ENCODE data around the gene PTX4. TPM values are rescaled to one million over a fixed set of nuclear protein-coding genes. Genes with fewer than 3 reads are reported as not detected.

Gene PTX4
- total and polyA plus RNA-seq, 3 experiments from 2014 or later = not detected

GRCh38 chr16:1494711-1495110 lies 6.0 kb upstream of the PTX4 start:
- Histone ChIP-seq H3K27me3 (ENCODE audit: insufficient read depth, low read length, poor library complexity, severe bottlenecking) (no peaks in the 10 kb centered on the region), H3K36me3 (ENCODE audit: insufficient read depth, low read length) (no peaks in the 10 kb centered on the region), H3K4me1 (ENCODE audit: insufficient read depth, low read length) (peaks cover 15% of the 10 kb centered on the region), H3K27ac (ENCODE audit: low read depth, low read length) (no peak overlapping the region), H3K4me3 (ENCODE audit: low read length) (no peak overlapping the region), H3K9me3 (ENCODE audit: low read length) (no peaks in the 10 kb centered on the region)
- H3K27ac Mint-ChIP-seq = peak overlapping the region in 1 of 8 donors; percentile 17
- H3K4me3 Mint-ChIP-seq = peak overlapping the region; percentile 20 to 97 (median 92)
- ChIA-PET POLR2A (no interaction called here), CTCF (no interaction called here)
- no peak for DNase-seq
- H3K36me3 Mint-ChIP-seq = peaks cover 0 to 33% (median 0%) of the 10 kb centered on the region in 3 donors
- no peaks in the 10 kb centered on the region for H3K9me3 Mint-ChIP-seq
- H3K4me1 Mint-ChIP-seq = peaks cover 9 to 17% (median 11%) of the 10 kb centered on the region in 3 donors
- no peaks in the 10 kb centered on the region for H3K27me3 Mint-ChIP-seq

- no peaks in the 10 kb centered on the region for H3K27me3 ChIP-seq (ENCODE audit: insufficient read depth, low read length, poor library complexity, severe bottlenecking)
- H3K4me1 Mint-ChIP-seq = peaks cover 9 to 17% (median 11%) of the 10 kb centered on the region in 3 donors
- peaks cover 15% of the 10 kb centered on the region for H3K4me1 ChIP-seq (ENCODE audit: insufficient read depth, low read length)
- ChIA-PET CTCF (no interaction called here), POLR2A (interaction anchor here (1.1 to 2.1 kb wide), 3 partner anchors 39 to 212 kb away, joined by 3 to 6 read pairs (median 3); partner anchors contain the start of genes MAPK8IP3 and TMEM204)
- H3K4me3 ChIP-seq (ENCODE audit: low read length) = peak overlapping the region; percentile 51
- peaks cover 0 to 32% (median 0%) of the 10 kb centered on the region in 3 donors for H3K36me3 Mint-ChIP-seq
- no peaks in the 10 kb centered on the region for H3K9me3 ChIP-seq (ENCODE audit: low read length)
- H3K27me3 Mint-ChIP-seq = no peaks in the 10 kb centered on the region
- no peaks in the 10 kb centered on the region for H3K36me3 ChIP-seq (ENCODE audit: insufficient read depth, low read length)
- peak overlapping the region; percentile 86 to 97 (median 92) for H3K4me3 Mint-ChIP-seq
- DNase-seq = no peak
- peak overlapping the region in 5 of 8 donors; percentile 23 to 61 (median 45) for H3K27ac Mint-ChIP-seq
- H3K9me3 Mint-ChIP-seq = no peaks in the 10 kb centered on the region
- peak overlapping the region; percentile 83 for H3K27ac ChIP-seq (ENCODE audit: low read depth, low read length)
These were observed 5.4 kb upstream of the PTX4 start for GRCh38 chr16:1494129-1494640.

- ChIA-PET POLR2A (interaction anchor here (1.1 to 2.1 kb wide), 3 partner anchors 40 to 212 kb away, joined by 3 to 6 read pairs (median 3); partner anchors contain the start of genes MAPK8IP3 and TMEM204), CTCF (no interaction called here)
- H3K27ac Mint-ChIP-seq = peak overlapping the region in 7 of 8 donors; percentile 23 to 91 (median 63)
- H3K4me3 Mint-ChIP-seq = peak overlapping the region; percentile 86 to 97 (median 92)
- H3K27me3 Mint-ChIP-seq = no peaks in the 10 kb centered on the region
- Histone ChIP-seq H3K4me3 (ENCODE audit: low read length) (peak overlapping the region; percentile 51), H3K4me1 (ENCODE audit: insufficient read depth, low read length) (peaks cover 15% of the 10 kb centered on the region), H3K9me3 (ENCODE audit: low read length) (no peaks in the 10 kb centered on the region), H3K36me3 (ENCODE audit: insufficient read depth, low read length) (no peaks in the 10 kb centered on the region), H3K27ac (ENCODE audit: low read depth, low read length) (peak overlapping the region; percentile 83), H3K27me3 (ENCODE audit: insufficient read depth, low read length, poor library complexity, severe bottlenecking) (no peaks in the 10 kb centered on the region)
- DNase-seq = no peak
- peaks cover 9 to 17% (median 11%) of the 10 kb centered on the region in 3 donors for H3K4me1 Mint-ChIP-seq
- no peaks in the 10 kb centered on the region for H3K9me3 Mint-ChIP-seq
- H3K36me3 Mint-ChIP-seq = peaks cover 0 to 29% (median 0%) of the 10 kb centered on the region in 3 donors
These were observed 5.0 kb upstream of the PTX4 start for GRCh38 chr16:1493746-1494094.

- CTCF ChIA-PET = interaction anchor here (1.3 kb wide), 2 partner anchors 40 to 213 kb away, joined by 3 to 5 read pairs; partner anchors contain the start of genes MAPK8IP3 and TMEM204
These were observed 4.4 kb upstream of the PTX4 start, which contains the start of gene TELO2 for GRCh38 chr16:1492923-1493745. TELO2 (plus strand) TSS chr16:1493360; CDS start chr16:1494282, 922 bp downstream.

GRCh38 chr16:1492082-1492922 lies 3.6 kb upstream of the PTX4 start:
- Mint-ChIP-seq H3K27ac (peak overlapping the region; percentile 91 to 99 (median 98)), H3K36me3 (peaks cover 0 to 18% (median 0%) of the 10 kb centered on the region in 3 donors), H3K4me3 (peak overlapping the region; percentile 86 to 97 (median 92)), H3K27me3 (no peaks in the 10 kb centered on the region), H3K4me1 (peaks cover 9 to 17% (median 10%) of the 10 kb centered on the region in 3 donors), H3K9me3 (no peaks in the 10 kb centered on the region)
- ChIA-PET CTCF (interaction anchor here (1.3 kb wide), 2 partner anchors 41 to 214 kb away, joined by 3 to 5 read pairs; partner anchors contain the start of genes MAPK8IP3 and TMEM204), POLR2A (interaction anchor here (0.5 to 2.1 kb wide), 3 partner anchors 41 to 72 kb away, joined by 3 to 6 read pairs (median 6); partner anchors contain the start of genes TMEM204 and UQCC4)
- Histone ChIP-seq H3K4me1 (ENCODE audit: insufficient read depth, low read length) (peaks cover 15% of the 10 kb centered on the region), H3K27ac (ENCODE audit: low read depth, low read length) (peak overlapping the region; percentile 83), H3K4me3 (ENCODE audit: low read length) (peak overlapping the region; percentile 61), H3K9me3 (ENCODE audit: low read length) (no peaks in the 10 kb centered on the region), H3K36me3 (ENCODE audit: insufficient read depth, low read length) (no peaks in the 10 kb centered on the region), H3K27me3 (ENCODE audit: insufficient read depth, low read length, poor library complexity, severe bottlenecking) (no peaks in the 10 kb centered on the region)
- no peak for DNase-seq

More at GRCh38 chr16:1492923-1493745, 4.4 kb upstream of the PTX4 start, which contains the start of gene TELO2:
- Mint-ChIP-seq H3K4me3 (peak within 1 kb of the TSS; percentile 86 to 97 (median 92)), H3K4me1 (peaks cover 9 to 17% (median 10%) of the 10 kb centered on the region in 3 donors), H3K27ac (peak within 1 kb of the TSS; percentile 91 to 99 (median 98)), H3K9me3 (no peaks in the 10 kb centered on the region), H3K27me3 (no peaks in the 10 kb centered on the region), H3K36me3 (peaks cover 0 to 24% (median 0%) of the 10 kb centered on the region in 3 donors)
- Histone ChIP-seq H3K9me3 (ENCODE audit: low read length) (no peaks in the 10 kb centered on the region), H3K36me3 (ENCODE audit: insufficient read depth, low read length) (no peaks in the 10 kb centered on the region), H3K27ac (ENCODE audit: low read depth, low read length) (peak within 1 kb of the TSS; percentile 83), H3K4me1 (ENCODE audit: insufficient read depth, low read length) (peaks cover 15% of the 10 kb centered on the region), H3K4me3 (ENCODE audit: low read length) (peak within 1 kb of the TSS; percentile 61), H3K27me3 (ENCODE audit: insufficient read depth, low read length, poor library complexity, severe bottlenecking) (no peaks in the 10 kb centered on the region)
- DNase-seq = peak; percentile 85 to 90 (median 88)
- POLR2A ChIA-PET = interaction anchor here (1.1 to 2.1 kb wide), 4 partner anchors 40 to 213 kb away, joined by 3 to 6 read pairs (median 4); partner anchors contain the start of genes MAPK8IP3, TMEM204 and UQCC4

- Histone ChIP-seq H3K9me3 (ENCODE audit: low read length) (no peaks in the 10 kb centered on the region), H3K4me1 (ENCODE audit: insufficient read depth, low read length) (peaks cover 15% of the 10 kb centered on the region), H3K4me3 (ENCODE audit: low read length) (no peak overlapping the region), H3K27me3 (ENCODE audit: insufficient read depth, low read length, poor library complexity, severe bottlenecking) (no peaks in the 10 kb centered on the region), H3K36me3 (ENCODE audit: insufficient read depth, low read length) (no peaks in the 10 kb centered on the region), H3K27ac (ENCODE audit: low read depth, low read length) (no peak overlapping the region)
- DNase-seq = no peak
- peak overlapping the region in 2 of 8 donors; percentile 14 to 48 for H3K27ac Mint-ChIP-seq
- CTCF ChIA-PET = no interaction called here
- POLR2A ChIA-PET = interaction anchor here (0.6 kb wide), 1 partner anchor 231 kb away, joined by 6 read pairs; no protein-coding TSS in a partner anchor
- H3K27me3 Mint-ChIP-seq = no peaks in the 10 kb centered on the region
- peaks cover 9 to 17% (median 10%) of the 10 kb centered on the region in 3 donors for H3K4me1 Mint-ChIP-seq
- peak overlapping the region in 1 of 7 donors; percentile 10 for H3K4me3 Mint-ChIP-seq
- peaks cover 0 to 11% (median 0%) of the 10 kb centered on the region in 3 donors for H3K36me3 Mint-ChIP-seq
- no peaks in the 10 kb centered on the region for H3K9me3 Mint-ChIP-seq
These were observed 2.6 kb upstream of the PTX4 start for GRCh38 chr16:1491327-1491726.

DNA sequence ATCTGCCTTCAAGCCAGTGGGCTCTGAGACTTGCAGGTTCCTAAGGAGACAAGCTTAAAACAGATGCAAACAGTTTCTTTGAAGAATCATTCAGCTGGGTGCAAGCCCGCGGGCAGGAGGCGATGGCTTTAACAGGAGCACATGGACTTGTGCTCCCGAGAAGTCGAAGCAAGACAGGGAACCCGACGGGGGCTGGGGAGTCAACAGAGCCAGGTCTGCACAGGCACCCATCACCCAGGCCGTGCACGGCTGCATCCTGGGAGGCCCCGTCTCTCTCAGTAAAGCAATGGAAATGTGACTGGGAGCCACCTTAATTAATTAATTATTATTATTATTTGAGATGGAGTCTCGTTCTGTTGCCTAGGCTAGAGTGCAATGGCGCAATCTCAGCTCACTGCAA lies 333 bp upstream of the PTX4 start:
- Histone ChIP-seq H3K4me3 (ENCODE audit: low read length) (no peak overlapping the region), H3K9me3 (ENCODE audit: low read length) (no peaks in the 10 kb centered on the region), H3K27me3 (ENCODE audit: insufficient read depth, low read length, poor library complexity, severe bottlenecking) (no peaks in the 10 kb centered on the region), H3K36me3 (ENCODE audit: insufficient read depth, low read length) (no peaks in the 10 kb centered on the region), H3K27ac (ENCODE audit: low read depth, low read length) (no peak overlapping the region), H3K4me1 (ENCODE audit: insufficient read depth, low read length) (peaks cover 13% of the 10 kb centered on the region)
- ChIA-PET CTCF (no interaction called here), POLR2A (interaction anchor here (0.6 kb wide), 1 partner anchor 256 kb away, joined by 3 read pairs; no protein-coding TSS in a partner anchor)
- DNase-seq = no peak
- Mint-ChIP-seq H3K4me3 (no peak overlapping the region), H3K9me3 (peaks cover 0 to 2% (median 0%) of the 10 kb centered on the region in 5 donors), H3K27me3 (no peaks in the 10 kb centered on the region), H3K36me3 (peaks cover 0 to 3% (median 0%) of the 10 kb centered on the region in 3 donors), H3K27ac (no peak overlapping the region), H3K4me1 (peaks cover 8 to 12% (median 9%) of the 10 kb centered on the region in 3 donors)

Data from CD8-positive, alpha-beta memory T cell (primary cell).